Gastroesophageal sphincter (tissue), 4 donors: Measurements from ENCODE around the gene UBAP1L. TPM values are rescaled to one million over a fixed set of nuclear protein-coding genes. Genes with fewer than 3 reads are reported as not detected.

Experiments
- ATAC-seq: fragments of 150-250 bp; one replicate; pipeline ENCODE4 v1.9.1; 2016; ENCODE audit warnings: mild to moderate bottlenecking, moderate library complexity
- H3K27ac ChIP-seq, 4 donors: fragments of 200-600 bp; sonication (generic) in 3 of 4; 1 replicate in 3 of 4; 2 replicates in 1 of 4; pipeline ENCODE4 v1.5.1; 2016 to 2019
- H3K27me3 ChIP-seq: fragments of 200-600 bp; sonication (generic); one replicate; pipeline ENCODE4 v1.5.1; 2019
- H3K36me3 ChIP-seq, 2 donors: fragments of 200-600 bp; sonication (generic); one replicate each; pipeline ENCODE4 v1.5.1; 2019; ENCODE audit warnings: control low read depth in 1 of 2
- H3K4me1 ChIP-seq, 3 donors: fragments of 200-600 bp; sonication (generic); 1 replicate in 2 of 3; 2 replicates in 1 of 3; pipeline ENCODE4 v1.5.1; 2016 to 2019; ENCODE audit warnings: control low read depth in 2 of 3
- H3K4me3 ChIP-seq, 2 donors: fragments of 200-600 bp; sonication (generic); one replicate each; pipeline ENCODE4 v1.5.1; 2019; ENCODE audit warnings: mild to moderate bottlenecking in 1 of 2, moderate library complexity in 1 of 2
- H3K9me3 ChIP-seq, 3 donors: fragments of 200-600 bp; sonication (generic); one replicate each; pipeline ENCODE4 v1.5.1; 2017 to 2019; ENCODE audit warnings: control low read depth in 2 of 3
- EP300 ChIP-seq: sonication (generic); formaldehyde crosslinking; IDR thresholded peaks from one replicate; pipeline ENCODE4 v1.6.1; 2017; ENCODE audit warnings: antibody characterized with exemption, mild to moderate bottlenecking
- POLR2A ChIP-seq, 2 donors: fragments of 450-650 bp; IDR thresholded peaks; one replicate each; pipeline ENCODE4 v1.6.1; 2017; ENCODE audit warnings: antibody characterized with exemption in 2 of 2, mild to moderate bottlenecking in 2 of 2, moderate library complexity in 1 of 2
- POLR2AphosphoS5 ChIP-seq: sonication (generic); formaldehyde crosslinking; IDR thresholded peaks from one replicate; pipeline ENCODE4 v1.6.1; 2017; ENCODE audit warnings: antibody characterized with exemption
- WGBS, 2 donors: methylation state at CpG; one replicate each; pipeline ENCODE4 v1.1.5; 2018; ENCODE audit warnings: low coverage in 1 of 2; 5-methylcytosine and 5-hydroxymethylcytosine counted together
- total RNA-seq, 4 donors: library from RNA; depleted of rRNA; stranded (reverse); fragments of >200 nt; gene quantifications; one replicate each; pipeline ENCODE4 v1.1.0, GENCODE V29; 2016
- TF ChIP-seq, protein P1 (sequence below), 4 experiments: fragments of 200-600 bp in 2 of 4; fragments of 450-650 bp in 2 of 4; sonication (generic) in 1 of 4; IDR thresholded peaks; one replicate each; pipeline ENCODE4 v1.5.1; 2017 to 2019; ENCODE audit warnings: antibody characterized with exemption in 4 of 4, mild to moderate bottlenecking in 2 of 4, moderate library complexity in 2 of 4

Gene UBAP1L
- total RNA-seq, 4 donors from 2014 or later, result 0.12 to 7.5 (median 3.0) TPM

DNA sequence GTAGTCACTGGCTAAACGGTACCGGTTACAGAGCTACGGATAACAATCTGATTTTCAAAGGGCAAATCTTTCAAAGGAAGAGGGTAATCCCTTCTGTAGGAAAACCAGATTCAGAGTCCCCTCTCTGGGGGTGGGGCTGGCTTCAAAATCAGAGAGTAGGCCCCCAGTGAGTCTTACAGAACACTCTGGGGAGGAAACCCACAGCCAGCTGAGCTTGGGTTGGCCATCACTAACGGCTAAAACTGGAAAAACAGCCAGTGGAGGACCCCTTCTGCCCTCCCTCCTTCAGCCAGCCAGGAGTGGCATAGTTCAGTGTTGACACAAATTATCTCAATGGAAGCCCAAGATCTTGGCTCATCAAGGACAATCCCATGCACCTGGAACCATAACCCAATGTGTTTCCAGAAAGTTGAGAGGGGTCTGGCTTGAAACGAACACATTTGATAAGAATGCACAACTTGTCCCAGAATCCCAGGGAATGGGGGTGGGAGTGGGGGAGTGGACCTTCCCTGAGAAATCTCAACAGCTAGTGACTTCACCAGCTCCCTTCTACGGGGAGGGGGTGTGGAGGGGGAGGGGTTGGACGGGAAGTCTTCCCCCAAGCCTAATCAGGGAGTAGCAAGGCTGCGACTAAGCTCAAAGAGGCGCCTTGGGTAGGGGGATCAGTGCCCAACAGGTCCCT, 48.2 kb downstream of the UBAP1L start:
- Histone ChIP-seq H3K9me3 (no peaks in the 10 kb centered on the region), H3K4me3 (peak overlapping the region; percentile 70 to 90), H3K27me3 (peaks cover 5% of the 10 kb centered on the region), H3K36me3 (peaks cover 0 to 12% of the 10 kb centered on the region in 2 donors), H3K27ac (peak overlapping the region; percentile 89 to 99 (median 94)), H3K4me1 (peaks cover 16 to 100% (median 59%) of the 10 kb centered on the region in 3 donors)
- 2 to 12% methylated on average over 7 to 8 of the region's 9 CpGs for WGBS, 2 donors
- ATAC-seq, result peak; percentile 12
- no peak for TF ChIP-seq EP300
- TF ChIP-seq, protein P1, sequence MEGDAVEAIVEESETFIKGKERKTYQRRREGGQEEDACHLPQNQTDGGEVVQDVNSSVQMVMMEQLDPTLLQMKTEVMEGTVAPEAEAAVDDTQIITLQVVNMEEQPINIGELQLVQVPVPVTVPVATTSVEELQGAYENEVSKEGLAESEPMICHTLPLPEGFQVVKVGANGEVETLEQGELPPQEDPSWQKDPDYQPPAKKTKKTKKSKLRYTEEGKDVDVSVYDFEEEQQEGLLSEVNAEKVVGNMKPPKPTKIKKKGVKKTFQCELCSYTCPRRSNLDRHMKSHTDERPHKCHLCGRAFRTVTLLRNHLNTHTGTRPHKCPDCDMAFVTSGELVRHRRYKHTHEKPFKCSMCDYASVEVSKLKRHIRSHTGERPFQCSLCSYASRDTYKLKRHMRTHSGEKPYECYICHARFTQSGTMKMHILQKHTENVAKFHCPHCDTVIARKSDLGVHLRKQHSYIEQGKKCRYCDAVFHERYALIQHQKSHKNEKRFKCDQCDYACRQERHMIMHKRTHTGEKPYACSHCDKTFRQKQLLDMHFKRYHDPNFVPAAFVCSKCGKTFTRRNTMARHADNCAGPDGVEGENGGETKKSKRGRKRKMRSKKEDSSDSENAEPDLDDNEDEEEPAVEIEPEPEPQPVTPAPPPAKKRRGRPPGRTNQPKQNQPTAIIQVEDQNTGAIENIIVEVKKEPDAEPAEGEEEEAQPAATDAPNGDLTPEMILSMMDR (IDR thresholded peaks at IDR 0.05), result no peak
- peak; percentile 14 for TF ChIP-seq POLR2AphosphoS5
- peak in 1 of 2 donors; percentile 19 for TF ChIP-seq POLR2A (IDR thresholded peaks at IDR 0.05)

GRCh38 chr15:65066001-65066634, 48.9 kb downstream of the UBAP1L start:
- 14 to 16% methylated on average over 3 of the region's 3 CpGs for WGBS, 2 donors
- H3K27ac ChIP-seq, result peak overlapping the region; percentile 89 to 99 (median 94)
- H3K4me3 ChIP-seq, result peak overlapping the region; percentile 70 to 90
- H3K36me3 ChIP-seq, result peaks cover 0 to 12% of the 10 kb centered on the region in 2 donors
- H3K4me1 ChIP-seq, result peaks cover 18 to 100% (median 53%) of the 10 kb centered on the region in 3 donors
- no peak for ATAC-seq
- H3K27me3 ChIP-seq, result peaks cover 5% of the 10 kb centered on the region
- no peaks in the 10 kb centered on the region for H3K9me3 ChIP-seq
- no peak for TF ChIP-seq EP300
- TF ChIP-seq, protein P1 (IDR thresholded peaks at IDR 0.05), result no peak
- no peak for TF ChIP-seq POLR2A (IDR thresholded peaks at IDR 0.05)
- no peak for TF ChIP-seq POLR2AphosphoS5

- Histone ChIP-seq H3K4me1 (peaks cover 4 to 100% (median 31%) of the 10 kb centered on the region in 3 donors), H3K27me3 (peaks cover 2% of the 10 kb centered on the region), H3K36me3 (peaks cover 0 to 32% of the 10 kb centered on the region in 2 donors), H3K4me3 (no peak overlapping the region), H3K9me3 (no peaks in the 10 kb centered on the region), H3K27ac (peak overlapping the region; percentile 74 to 99 (median 94))
- no peak for ATAC-seq
- TF ChIP-seq POLR2A (IDR thresholded peaks at IDR 0.05), result no peak
- TF ChIP-seq POLR2AphosphoS5, result no peak
- no peak for TF ChIP-seq EP300
- TF ChIP-seq, protein P1 (IDR thresholded peaks at IDR 0.05), result no peak
- 33 to 53% methylated on average over 3 of the region's 5 CpGs for WGBS, 2 donors
These were observed 52.3 kb downstream of the UBAP1L start for GRCh38 chr15:65062726-65063125.

GRCh38 chr15:65062061-65062460, 52.9 kb downstream of the UBAP1L start:
- TF ChIP-seq POLR2A (IDR thresholded peaks at IDR 0.05) (no peak), POLR2AphosphoS5 (no peak), EP300 (no peak)
- TF ChIP-seq, protein P1 (IDR thresholded peaks at IDR 0.05), result no peak
- Histone ChIP-seq H3K27ac (peak overlapping the region; percentile 74 to 99 (median 94)), H3K27me3 (no peaks in the 10 kb centered on the region), H3K36me3 (peaks cover 0 to 39% of the 10 kb centered on the region in 2 donors), H3K9me3 (no peaks in the 10 kb centered on the region), H3K4me3 (no peak overlapping the region), H3K4me1 (peaks cover 4 to 100% (median 31%) of the 10 kb centered on the region in 3 donors)
- 69 to 81% methylated on average over 3 to 5 of the region's 5 CpGs for WGBS, 2 donors
- ATAC-seq, result no peak
